HG03025 (cell line): Measurements from ENCODE around the gene CLDN6.
A peak's percentile ranks its signal among the peaks of the same experiment; 100 is the strongest.
"Not testable (repeated sequence)": the region's sequence is repeated elsewhere in the genome, so short reads cannot be mapped to it uniquely, and the experiment has no call there.

Experiments
- ATAC-seq: cut with Tn5 transposase; IDR thresholded peaks from one replicate; pipeline ENCODE4 v1.9.1; 2021; ENCODE audit warnings: mild to moderate bottlenecking, moderate library complexity; ENCODE audit not compliant: unreplicated experiment, low FRiP score

The CLDN6 gene

GRCh38 chr16:3017794-3018506, at the start of gene CLDN6:
Gene CLDN6, minus strand, starts transcription at chr16:3018183. Its CDS starts 2,162 bp downstream, at chr16:3016021.
- ATAC-seq, result no peak

GRCh38 chr16:3066440-3066748, 48.4 kb upstream of the CLDN6 start:
- no peak for ATAC-seq

- no peak for ATAC-seq
Measured at GRCh38 chr16:3065742-3066439, 47.9 kb upstream of the CLDN6 start.

- ATAC-seq, result no peak
Measured at GRCh38 chr16:3065069-3065741, 47.2 kb upstream of the CLDN6 start, which contains the start of gene IL32. Gene IL32, plus strand, starts transcription at chr16:3065640. Its CDS starts 172 bp downstream, at chr16:3065812.

- no peak for ATAC-seq
Measured at GRCh38 chr16:3063625-3064386, 45.8 kb upstream of the CLDN6 start.

- no peak for ATAC-seq
Measured at GRCh38 chr16:3062553-3062952, 44.6 kb upstream of the CLDN6 start.

GRCh38 chr16:3060339-3061127, 42.5 kb upstream of the CLDN6 start:
- ATAC-seq, result no peak

GRCh38 chr16:3059723-3060242, 41.8 kb upstream of the CLDN6 start:
- peak; percentile 28 for ATAC-seq

GRCh38 chr16:3059041-3059722, 41.2 kb upstream of the CLDN6 start:
- ATAC-seq, result peak; percentile 59

- ATAC-seq, result no peak
Measured at GRCh38 chr16:3058139-3059030, 40.4 kb upstream of the CLDN6 start.

- ATAC-seq, result no peak
Measured at GRCh38 chr16:3057181-3058138, 39.5 kb upstream of the CLDN6 start.

GRCh38 chr16:3056336-3057180, 38.6 kb upstream of the CLDN6 start:
- no peak for ATAC-seq

- ATAC-seq, result not testable (repeated sequence)
Measured at GRCh38 chr16:3055734-3056115, 37.7 kb upstream of the CLDN6 start.

- no peak for ATAC-seq
Measured at GRCh38 chr16:3054965-3055733, 37.2 kb upstream of the CLDN6 start.

- ATAC-seq, result not testable (repeated sequence)
Measured at GRCh38 chr16:3053330-3053710, 35.3 kb upstream of the CLDN6 start.
